ENCODE results near the gene SFXN1.

Gene SFXN1

DNA sequence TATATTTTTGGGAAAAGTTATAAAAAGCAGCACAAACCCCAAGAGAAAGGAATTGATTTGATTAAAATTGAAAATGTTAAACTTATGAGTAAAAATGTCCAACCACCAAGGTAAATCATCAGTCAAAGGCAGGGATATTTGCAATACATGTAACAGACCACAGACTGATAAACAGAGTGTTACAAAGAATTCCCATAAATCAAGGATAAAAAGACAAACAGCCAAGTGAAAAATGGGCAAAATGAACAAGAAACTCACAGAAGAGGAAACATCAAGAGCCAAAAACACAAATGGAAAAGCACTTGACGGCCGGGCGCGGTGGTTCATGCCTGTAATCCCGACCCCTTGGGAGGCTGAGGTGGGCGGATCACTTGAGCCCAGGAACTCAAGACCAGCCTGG lies 98.2 kb downstream of the SFXN1 start:
- Histone ChIP-seq H3K4me1 (ENCODE audit: control insufficient read depth in 1 of 2, insufficient read depth in 2 of 2, low read length in 2 of 2) (no peaks in the 10 kb centered on the region), H3K27me3 (ENCODE audit: low read depth, low read length) (no peaks in the 10 kb centered on the region), H3K27ac (ENCODE audit: low read length) (no peak overlapping the region), H3K4me3 (ENCODE audit: low read depth in 1 of 2, low read length in 2 of 2) (no peak overlapping the region), H3K36me3 (ENCODE audit: control insufficient read depth in 1 of 2, insufficient read depth in 2 of 2, low read length in 2 of 2) (no peaks in the 10 kb centered on the region), H3K9me3 (ENCODE audit: control insufficient read depth in 1 of 2, low read length in 2 of 2) (no peaks in the 10 kb centered on the region)

Data from muscle layer of duodenum (tissue), 2 donors.